HL-60 (cell line): ENCODE results near the gene WDR93.

Experiments used
- CTCF ChIP-seq: IDR thresholded peaks from one replicate; pipeline ENCODE4 v1.5.1; 2011; ENCODE audit warnings: low read length, control low read depth, inconsistent platforms; ENCODE audit not compliant: insufficient read depth
- GABPA ChIP-seq: IDR thresholded peaks from 2 replicates; pipeline ENCODE4 v1.6.1; 2012; ENCODE audit warnings: low read depth
- POLR2AphosphoS5 ChIP-seq: IDR thresholded peaks from 2 replicates; pipeline ENCODE4 v1.6.1; 2012; ENCODE audit warnings: low read depth
- REST ChIP-seq: IDR thresholded peaks from 2 replicates; pipeline ENCODE4 v1.6.1; 2012; ENCODE audit warnings: low read depth; ENCODE audit not compliant: insufficient replicate concordance
- SPI1 ChIP-seq: IDR thresholded peaks from 2 replicates; pipeline ENCODE4 v1.6.1; 2012; ENCODE audit warnings: low read depth, mild to moderate bottlenecking, borderline replicate concordance

GRCh38 chr15:89652131-89652530, 38.5 kb upstream of the WDR93 start:
- TF ChIP-seq CTCF (no peak), GABPA (no peak), REST (no peak), SPI1 (no peak), POLR2AphosphoS5 (no peak)
